ENCODE data around the gene PDXK. TPM values are rescaled to one million over a fixed set of nuclear protein-coding genes. Genes with fewer than 3 reads are reported as not detected.
"Not testable (repeated sequence)": the region's sequence is repeated elsewhere in the genome, so short reads cannot be mapped to it uniquely, and the experiment has no call there.

PDXK gene
- total RNA-seq, 2 experiments from 2014 or later: 111 to 113 TPM

GRCh38 chr21:43708745-43709381 lies 10.1 kb upstream of the PDXK start:
- H3K4me1 Mint-ChIP-seq: no peaks in the 10 kb centered on the region
- H3K36me3 Mint-ChIP-seq: no peaks in the 10 kb centered on the region
- H3K4me3 Mint-ChIP-seq: no peak overlapping the region
- H3K27ac Mint-ChIP-seq: no peak overlapping the region
- no peaks in the 10 kb centered on the region for H3K9me3 Mint-ChIP-seq
- no peaks in the 10 kb centered on the region for H3K27me3 Mint-ChIP-seq
- no peak for DNase-seq

DNA sequence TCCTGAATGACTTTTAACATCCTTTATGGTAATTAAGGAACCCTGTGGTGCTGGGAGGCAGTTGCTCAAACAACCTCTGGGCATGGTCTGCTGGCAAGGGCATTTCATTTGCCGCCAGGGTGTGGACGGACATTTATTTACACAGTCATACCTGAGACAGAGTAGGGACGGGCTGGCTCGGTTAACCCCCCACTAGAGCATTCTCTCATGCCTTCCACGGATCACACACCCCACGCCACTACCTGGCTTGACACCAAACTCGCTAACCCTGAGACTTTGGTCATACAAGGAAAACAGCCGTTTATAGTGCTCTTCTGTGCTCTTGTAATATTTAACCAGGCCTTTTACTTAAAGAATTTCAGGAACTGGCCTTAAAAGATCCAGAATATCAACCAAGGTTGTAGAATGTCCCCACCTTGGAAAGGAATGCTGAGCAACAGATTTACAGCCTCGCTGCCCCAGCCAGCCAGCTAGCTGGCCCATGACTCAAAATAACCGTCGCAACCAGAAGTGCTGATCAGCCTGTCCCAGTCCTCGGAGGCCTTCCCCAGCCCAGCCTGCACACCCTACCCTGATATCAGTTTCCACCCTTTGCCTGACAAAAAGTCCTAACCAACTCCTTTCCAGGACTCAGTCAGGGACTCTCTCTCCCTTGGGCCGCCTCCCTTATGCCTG lies 6.5 kb upstream of the PDXK start:
- Mint-ChIP-seq H3K27me3 (peaks cover 13% of the 10 kb centered on the region), H3K27ac (no peak overlapping the region), H3K4me1 (peaks cover 11% of the 10 kb centered on the region), H3K4me3 (no peak overlapping the region), H3K9me3 (no peaks in the 10 kb centered on the region), H3K36me3 (no peaks in the 10 kb centered on the region)
- no peak for DNase-seq

GRCh38 chr21:43713123-43713522 lies 5.8 kb upstream of the PDXK start:
- Mint-ChIP-seq H3K4me1 (peaks cover 13% of the 10 kb centered on the region), H3K27me3 (peaks cover 18% of the 10 kb centered on the region)
- not testable (repeated sequence) for H3K9me3 Mint-ChIP-seq, DNase-seq, H3K36me3 Mint-ChIP-seq, H3K4me3 Mint-ChIP-seq, H3K27ac Mint-ChIP-seq

DNA sequence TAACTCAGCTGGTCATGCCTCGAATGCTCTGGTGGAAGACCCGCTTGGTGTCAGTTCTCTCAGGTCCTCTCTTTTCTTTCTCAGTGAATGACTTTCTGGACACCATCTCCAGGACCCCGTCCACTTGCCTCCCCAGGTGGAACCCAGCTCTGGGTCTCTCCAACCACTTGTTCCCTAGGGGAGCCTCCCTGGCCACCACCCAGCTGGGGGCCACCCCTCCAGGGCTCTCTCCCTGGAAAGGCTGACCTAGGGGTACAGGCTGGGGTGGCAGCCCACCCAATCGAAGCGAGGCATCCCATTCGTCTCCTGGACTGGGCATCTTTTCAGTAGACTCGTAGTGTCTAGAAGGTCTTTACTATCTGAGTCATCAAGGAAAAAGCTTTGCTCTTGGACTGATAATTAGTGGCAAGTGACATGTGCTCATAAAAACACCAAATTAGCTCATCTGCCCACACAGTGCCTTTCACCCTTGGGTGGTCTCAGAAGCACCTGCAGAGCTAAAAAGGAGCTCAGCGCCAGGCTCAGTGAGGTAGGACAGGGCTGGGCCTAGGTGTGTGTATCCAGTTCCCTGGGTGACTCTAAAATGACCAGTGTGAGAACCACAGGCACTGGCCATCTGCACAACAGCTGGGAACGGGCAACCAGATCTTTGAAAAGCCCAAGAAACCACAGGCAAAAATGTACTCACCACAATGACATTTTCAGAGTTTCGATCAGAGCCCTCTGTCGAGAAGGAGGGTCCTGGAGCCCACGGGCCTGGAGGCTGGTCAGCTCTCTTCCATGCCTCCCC lies 2.4 kb upstream of the PDXK start:
- H3K27ac Mint-ChIP-seq: no peak overlapping the region
- no peaks in the 10 kb centered on the region for H3K9me3 Mint-ChIP-seq
- no peak for DNase-seq
- H3K4me3 Mint-ChIP-seq: no peak overlapping the region
- peaks cover 24% of the 10 kb centered on the region for H3K4me1 Mint-ChIP-seq
- peaks cover 18% of the 10 kb centered on the region for H3K27me3 Mint-ChIP-seq
- peaks cover 11% of the 10 kb centered on the region for H3K36me3 Mint-ChIP-seq

- no peak overlapping the region for H3K27ac Mint-ChIP-seq
- peaks cover 18% of the 10 kb centered on the region for H3K27me3 Mint-ChIP-seq
- peaks cover 27% of the 10 kb centered on the region for H3K4me1 Mint-ChIP-seq
- H3K9me3 Mint-ChIP-seq: no peaks in the 10 kb centered on the region
- peaks cover 13% of the 10 kb centered on the region for H3K36me3 Mint-ChIP-seq
- DNase-seq: no peak
- no peak overlapping the region for H3K4me3 Mint-ChIP-seq
Observed at GRCh38 chr21:43717166-43717853, 1.6 kb upstream of the PDXK start.

GRCh38 chr21:43717967-43718871 lies 710 bp upstream of the PDXK start:
- peak overlapping the region; percentile 71 for H3K4me3 Mint-ChIP-seq
- H3K27me3 Mint-ChIP-seq: peaks cover 18% of the 10 kb centered on the region
- peaks cover 13% of the 10 kb centered on the region for H3K36me3 Mint-ChIP-seq
- H3K27ac Mint-ChIP-seq: peak overlapping the region; percentile 55
- H3K9me3 Mint-ChIP-seq: no peaks in the 10 kb centered on the region
- peaks cover 30% of the 10 kb centered on the region for H3K4me1 Mint-ChIP-seq
- no peak for DNase-seq

GRCh38 chr21:43719748-43720538 lies 1.0 kb downstream of the PDXK start:
- H3K4me3 Mint-ChIP-seq: peak overlapping the region; percentile 84
- peaks cover 15% of the 10 kb centered on the region for H3K27me3 Mint-ChIP-seq
- no peak for DNase-seq
- H3K27ac Mint-ChIP-seq: peak overlapping the region; percentile 65
- peaks cover 31% of the 10 kb centered on the region for H3K4me1 Mint-ChIP-seq
- peaks cover 18% of the 10 kb centered on the region for H3K36me3 Mint-ChIP-seq
- H3K9me3 Mint-ChIP-seq: no peaks in the 10 kb centered on the region

DNA sequence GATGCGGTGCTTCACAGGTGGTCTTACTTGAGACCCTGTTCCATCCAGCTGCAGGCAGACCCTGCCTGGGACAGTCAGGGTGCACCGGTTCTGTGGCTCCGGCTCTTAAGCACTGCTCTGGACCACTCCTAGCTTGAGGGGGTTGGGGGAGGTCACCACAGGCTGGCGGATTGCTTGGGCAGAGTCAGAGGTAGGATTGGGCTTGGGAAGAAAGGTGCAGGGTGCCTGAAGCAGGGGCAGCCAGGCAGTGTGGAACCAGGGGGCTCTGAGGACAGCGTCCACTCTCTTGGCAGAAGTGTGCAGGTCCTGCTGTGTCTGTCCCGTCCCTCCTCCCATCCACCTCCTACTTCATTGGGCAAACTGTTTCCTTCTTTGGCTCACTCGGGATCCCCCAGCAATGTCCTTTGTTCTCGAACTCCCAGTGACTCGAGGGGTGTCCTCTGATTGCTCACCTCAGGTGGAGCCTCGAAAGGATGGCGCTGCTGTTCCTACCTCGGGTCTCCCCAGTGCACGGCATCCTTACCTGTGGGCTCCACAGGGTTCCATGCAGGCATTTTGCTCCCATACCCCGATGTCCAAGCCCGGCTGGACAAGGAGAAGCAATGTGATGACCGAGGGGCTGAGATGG lies 1.7 kb downstream of the PDXK start:
- DNase-seq: no peak
- peaks cover 20% of the 10 kb centered on the region for H3K36me3 Mint-ChIP-seq
- H3K27ac Mint-ChIP-seq: no peak overlapping the region
- peaks cover 38% of the 10 kb centered on the region for H3K4me1 Mint-ChIP-seq
- H3K27me3 Mint-ChIP-seq: peaks cover 10% of the 10 kb centered on the region
- H3K9me3 Mint-ChIP-seq: no peaks in the 10 kb centered on the region
- H3K4me3 Mint-ChIP-seq: peak overlapping the region; percentile 84

DNA sequence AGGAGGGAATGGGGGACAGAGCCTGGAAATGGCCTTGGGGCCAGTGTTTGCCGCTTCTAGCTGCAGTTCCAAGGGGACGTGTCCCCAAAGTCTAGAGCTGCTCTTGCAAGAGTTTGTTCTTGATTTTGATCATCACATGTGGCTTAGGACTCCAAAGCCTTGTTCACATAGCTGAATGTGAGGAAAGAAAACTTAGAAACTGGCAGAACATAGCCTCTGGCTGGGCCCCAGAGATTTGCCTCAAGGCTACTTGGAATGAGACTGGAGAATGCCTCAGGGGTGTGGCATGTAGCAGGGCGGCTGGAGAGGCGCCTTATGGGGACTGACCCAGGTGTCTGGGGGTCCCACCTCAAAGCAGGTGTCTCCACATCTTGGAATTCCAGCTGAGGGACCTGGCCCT lies 2.3 kb downstream of the PDXK start:
- Mint-ChIP-seq H3K4me1 (peaks cover 41% of the 10 kb centered on the region), H3K4me3 (peak overlapping the region; percentile 84), H3K36me3 (peaks cover 23% of the 10 kb centered on the region), H3K9me3 (no peaks in the 10 kb centered on the region), H3K27me3 (peaks cover 10% of the 10 kb centered on the region), H3K27ac (no peak overlapping the region)
- no peak for DNase-seq

- no peak overlapping the region for H3K27ac Mint-ChIP-seq
- DNase-seq: no peak
- peaks cover 38% of the 10 kb centered on the region for H3K4me1 Mint-ChIP-seq
- H3K36me3 Mint-ChIP-seq: peaks cover 28% of the 10 kb centered on the region
- H3K4me3 Mint-ChIP-seq: no peak overlapping the region
- peaks cover 7% of the 10 kb centered on the region for H3K27me3 Mint-ChIP-seq
- no peaks in the 10 kb centered on the region for H3K9me3 Mint-ChIP-seq
Observed at GRCh38 chr21:43721939-43722338, 3.0 kb downstream of the PDXK start.

- peaks cover 48% of the 10 kb centered on the region for H3K4me1 Mint-ChIP-seq
Observed at GRCh38 chr21:43723648-43724047, 4.7 kb downstream of the PDXK start.

GRCh38 chr21:43726686-43727518 lies 8.0 kb downstream of the PDXK start:
- no peak for DNase-seq
- Mint-ChIP-seq H3K36me3 (peaks cover 18% of the 10 kb centered on the region), H3K9me3 (no peaks in the 10 kb centered on the region), H3K27ac (no peak overlapping the region), H3K4me1 (peaks cover 45% of the 10 kb centered on the region), H3K4me3 (no peak overlapping the region), H3K27me3 (no peaks in the 10 kb centered on the region)

More at GRCh38 chr21:43723648-43724047, 4.7 kb downstream of the PDXK start:
- no peaks in the 10 kb centered on the region for H3K27me3 Mint-ChIP-seq
- no peak overlapping the region for H3K4me3 Mint-ChIP-seq
- no peaks in the 10 kb centered on the region for H3K9me3 Mint-ChIP-seq
- no peak overlapping the region for H3K27ac Mint-ChIP-seq
- H3K36me3 Mint-ChIP-seq: peaks cover 29% of the 10 kb centered on the region
- no peak for DNase-seq
